GM19328 (cell line): ENCODE data around the gene NFIB.

Source experiments
- ATAC-seq: cut with Tn5 transposase; IDR thresholded peaks from one replicate; pipeline ENCODE4 v1.9.1; 2021; ENCODE audit warnings: mild to moderate bottlenecking, moderate library complexity; ENCODE audit not compliant: unreplicated experiment

The NFIB gene

DNA sequence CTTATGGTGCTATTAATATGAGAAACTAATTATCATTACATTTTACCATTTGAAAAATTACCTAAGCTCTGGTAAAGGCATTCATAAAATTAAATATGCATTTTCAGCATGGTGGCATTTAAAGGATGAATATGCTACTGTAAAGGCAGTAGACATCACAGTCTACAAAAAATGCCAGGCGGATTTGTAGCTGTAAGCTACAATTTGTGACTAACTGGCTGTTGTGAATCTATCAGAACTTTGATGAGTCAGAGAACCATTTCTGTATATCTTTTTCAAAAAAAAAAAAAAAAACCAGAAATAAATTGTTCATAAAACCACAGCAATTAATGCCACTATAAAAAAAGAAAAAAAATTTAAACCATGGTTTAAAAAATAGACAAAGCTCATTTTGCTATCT lies 186.3 kb downstream of the NFIB start:
- no peak for ATAC-seq

DNA sequence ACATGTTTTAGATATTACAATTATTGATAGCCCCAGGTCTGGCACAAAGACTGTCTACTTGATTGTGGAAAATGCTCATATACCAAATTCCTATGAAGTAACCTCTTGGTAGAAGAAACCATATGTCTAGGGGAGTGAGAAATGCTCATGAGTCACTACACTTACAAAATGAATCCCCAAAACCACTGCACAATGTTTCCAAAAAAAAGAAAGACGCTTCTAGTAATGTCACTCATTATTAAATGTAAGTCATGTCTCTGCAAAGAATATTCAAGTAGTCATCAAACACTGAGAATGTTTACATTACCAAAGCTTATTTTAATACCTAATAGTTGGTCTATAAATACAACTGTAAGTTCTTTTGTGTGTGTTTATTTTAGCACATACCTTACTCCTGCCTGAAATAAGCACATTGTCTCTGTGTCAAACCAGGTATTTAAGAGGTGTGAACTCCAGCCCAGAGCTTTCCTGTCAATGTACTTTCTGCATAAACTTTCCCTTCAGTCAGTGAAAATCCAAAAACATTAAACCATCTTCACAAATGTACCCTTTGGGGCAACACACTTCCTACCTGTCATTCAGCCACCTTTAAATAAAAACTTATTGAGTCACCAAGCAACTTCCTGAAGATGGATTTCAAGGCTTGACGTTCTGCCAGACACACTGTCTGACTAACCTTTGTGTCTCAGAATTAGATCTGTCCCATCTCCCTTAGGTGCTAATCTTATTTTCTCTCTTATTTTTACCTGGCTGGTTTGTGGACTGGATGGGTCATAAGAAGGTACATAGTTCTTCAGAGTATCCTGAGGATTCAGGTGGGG lies 194.0 kb downstream of the NFIB start:
- no peak for ATAC-seq

DNA sequence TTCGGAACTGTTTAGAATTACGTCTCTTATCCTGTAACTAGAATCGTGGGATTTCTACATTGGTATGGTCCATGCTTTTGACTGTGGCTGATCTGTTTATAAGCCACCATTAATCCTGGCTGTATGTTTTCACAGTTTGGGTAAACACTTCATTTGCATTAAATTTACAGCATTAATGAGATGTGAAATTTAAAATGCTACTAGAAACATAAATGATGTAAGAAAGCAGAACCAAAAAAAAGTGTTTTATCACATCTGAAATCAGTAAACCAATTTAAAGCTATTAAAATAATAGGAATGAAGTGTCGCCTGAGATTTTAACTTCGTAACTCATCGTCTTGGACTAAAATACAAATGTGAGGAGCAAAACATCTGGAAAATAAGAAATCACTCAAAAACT lies 201.7 kb downstream of the NFIB start:
- ATAC-seq, result no peak

DNA sequence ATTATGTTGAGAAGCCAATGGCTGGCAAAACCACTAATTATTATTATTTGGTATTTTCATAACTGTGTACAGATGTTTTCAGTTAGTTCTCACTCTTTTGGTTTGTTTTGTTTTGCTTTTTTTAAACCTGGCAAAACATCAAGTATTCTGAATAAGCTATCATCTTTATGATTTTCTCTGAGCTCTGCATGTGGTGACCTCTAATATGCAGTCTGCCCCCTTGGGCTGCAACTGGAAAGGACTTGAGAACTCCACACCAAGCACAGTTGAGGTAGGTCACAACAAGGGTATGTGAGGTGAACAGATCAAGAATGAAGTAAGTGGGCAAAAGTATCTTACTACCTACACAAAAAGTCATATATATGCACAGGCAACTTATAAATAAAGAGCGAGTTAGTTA lies 202.2 kb downstream of the NFIB start:
- ATAC-seq, result no peak

DNA sequence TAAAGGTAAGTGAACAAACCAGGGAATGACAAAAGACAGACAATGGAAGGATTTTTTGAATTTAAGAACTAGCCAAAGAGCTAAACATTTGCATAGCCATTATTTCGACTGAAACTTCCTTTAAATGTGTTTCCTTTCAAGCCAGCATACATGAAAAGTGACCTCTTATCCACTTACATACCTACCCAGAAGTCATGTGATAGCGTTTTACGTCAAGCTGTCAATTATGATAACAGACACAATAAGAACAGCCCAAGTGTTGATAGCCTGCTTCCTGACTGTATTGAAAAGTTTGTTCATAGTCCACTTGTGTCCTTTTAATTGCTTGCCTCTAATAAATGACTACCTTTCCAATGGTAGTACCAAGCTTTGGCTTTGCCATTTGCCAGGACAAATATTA lies 206.0 kb downstream of the NFIB start:
- ATAC-seq, result no peak

DNA sequence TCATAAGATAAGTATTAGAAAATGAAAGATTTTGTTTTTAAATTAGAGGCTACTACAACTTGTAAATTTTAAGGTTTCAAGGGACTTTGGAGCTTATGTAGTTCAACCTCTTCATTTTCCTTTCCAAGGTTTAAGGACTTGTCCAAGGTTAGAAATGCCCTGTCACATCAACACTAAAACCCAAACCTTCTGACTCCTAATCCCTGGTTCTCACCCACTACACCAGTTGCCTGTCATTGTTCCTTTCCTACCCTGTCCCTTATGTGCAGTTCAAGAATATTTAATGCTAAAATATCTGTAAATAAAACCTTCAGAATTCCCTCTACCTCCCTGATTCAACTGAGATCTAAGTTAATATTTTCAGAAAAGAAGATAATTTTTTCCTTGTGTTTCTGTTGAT lies 206.4 kb downstream of the NFIB start:
- ATAC-seq, result no peak

DNA sequence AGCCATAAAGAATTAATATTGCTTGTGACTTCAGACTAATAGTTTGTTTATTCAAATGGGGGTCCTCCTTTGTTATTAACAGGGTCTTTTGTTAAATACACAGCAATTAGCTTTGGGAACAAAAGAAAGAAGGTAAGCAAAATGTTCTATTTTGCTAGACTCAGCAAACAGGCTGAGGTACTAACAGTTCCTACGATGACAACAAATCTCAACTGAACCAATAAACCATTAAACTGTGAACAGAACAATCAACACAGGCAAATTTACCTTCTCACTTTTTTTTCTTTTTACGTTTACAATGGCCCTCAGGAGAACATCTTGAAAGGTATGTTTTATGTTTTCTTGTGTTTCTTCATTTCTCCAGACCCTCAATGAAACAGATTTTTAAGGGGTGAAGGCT lies 207.2 kb downstream of the NFIB start:
- no peak for ATAC-seq

DNA sequence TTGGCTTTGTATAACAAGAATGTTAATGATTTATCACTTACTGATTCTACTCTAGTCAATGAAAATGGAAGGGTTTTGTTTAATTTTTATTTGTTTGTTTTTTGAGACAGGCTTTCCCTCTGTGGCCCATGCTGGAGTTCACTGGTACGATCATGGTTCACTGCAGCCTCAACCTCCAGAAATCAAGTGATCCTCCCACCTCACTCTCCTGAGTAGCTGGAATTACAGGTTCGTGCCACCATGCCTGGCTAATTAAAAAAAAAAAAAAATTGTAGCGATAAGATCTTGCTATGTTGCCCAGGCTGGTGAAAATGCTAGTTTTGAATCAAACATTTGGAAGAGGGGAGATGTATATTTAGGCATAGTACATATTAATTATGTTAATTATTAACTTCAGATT lies 209.4 kb downstream of the NFIB start:
- no peak for ATAC-seq

DNA sequence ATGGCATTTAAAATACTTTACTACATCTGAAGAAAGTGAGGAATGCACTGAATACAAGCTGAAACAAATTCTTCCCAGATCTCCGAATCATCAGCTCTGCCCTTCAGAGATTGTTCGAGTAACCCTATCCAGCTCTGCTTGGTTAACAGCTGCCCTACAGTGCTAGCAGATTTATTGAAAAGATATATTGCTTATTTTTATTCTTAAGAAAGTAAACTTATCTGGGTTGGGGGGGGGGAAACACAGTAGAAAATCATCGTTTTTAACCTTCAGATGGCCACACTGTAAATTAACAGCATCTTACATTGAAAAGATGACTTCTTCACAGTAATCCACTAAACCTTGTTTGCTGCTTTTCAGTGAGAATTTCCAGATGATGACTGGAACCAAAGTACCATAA lies 210.8 kb downstream of the NFIB start:
- ATAC-seq, result no peak

DNA sequence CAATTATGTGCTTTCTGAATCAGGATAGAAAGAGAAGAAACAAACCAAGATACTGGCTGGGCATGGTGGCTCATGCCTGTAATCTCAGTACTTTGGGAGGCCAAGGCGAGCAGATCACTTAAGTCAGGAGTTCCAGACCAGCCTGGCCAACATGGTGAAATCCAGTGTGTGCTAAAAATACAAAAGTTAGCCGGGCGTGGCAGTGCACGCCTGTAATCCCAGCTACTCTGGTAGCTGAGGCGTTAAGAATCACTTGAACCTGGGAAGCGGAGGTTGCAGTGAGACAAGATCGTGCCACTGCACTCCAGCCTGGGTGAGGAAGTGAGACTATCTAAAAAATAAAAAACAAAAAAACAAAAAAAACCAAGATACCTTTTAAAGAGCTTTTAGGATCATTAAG lies 214.2 kb downstream of the NFIB start:
- ATAC-seq, result no peak

DNA sequence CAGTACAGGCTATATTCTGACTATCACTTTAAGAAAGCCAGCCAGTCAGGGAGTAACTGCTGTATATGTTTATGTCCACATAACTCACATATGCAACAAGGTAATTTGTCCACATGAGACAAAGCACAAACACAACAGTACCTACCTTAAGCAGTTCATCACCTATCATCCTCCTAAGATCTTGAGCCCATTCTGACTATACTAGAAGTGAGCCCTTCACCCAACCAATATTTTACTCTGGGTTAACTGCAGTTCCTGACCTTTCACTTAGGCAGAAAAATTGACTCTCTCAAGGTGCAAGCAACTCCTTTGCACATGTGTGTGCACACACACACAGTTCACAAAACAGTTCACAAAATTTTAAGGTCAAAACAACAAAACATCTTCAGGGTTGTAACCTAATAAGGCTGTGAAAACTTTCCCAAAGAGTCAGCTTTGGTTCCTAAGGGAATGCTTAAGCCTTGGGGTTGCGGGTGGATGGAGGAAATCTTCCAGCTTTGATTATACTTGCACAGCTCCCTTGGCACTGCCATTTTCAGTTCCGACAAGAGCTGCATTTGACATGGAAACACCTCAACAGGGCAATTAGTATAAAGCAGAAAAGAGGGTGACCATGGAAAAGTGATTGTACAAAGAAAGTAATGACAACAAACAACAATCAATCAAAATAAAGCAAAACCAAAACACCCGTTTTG lies 215.3 kb downstream of the NFIB start:
- ATAC-seq, result no peak

DNA sequence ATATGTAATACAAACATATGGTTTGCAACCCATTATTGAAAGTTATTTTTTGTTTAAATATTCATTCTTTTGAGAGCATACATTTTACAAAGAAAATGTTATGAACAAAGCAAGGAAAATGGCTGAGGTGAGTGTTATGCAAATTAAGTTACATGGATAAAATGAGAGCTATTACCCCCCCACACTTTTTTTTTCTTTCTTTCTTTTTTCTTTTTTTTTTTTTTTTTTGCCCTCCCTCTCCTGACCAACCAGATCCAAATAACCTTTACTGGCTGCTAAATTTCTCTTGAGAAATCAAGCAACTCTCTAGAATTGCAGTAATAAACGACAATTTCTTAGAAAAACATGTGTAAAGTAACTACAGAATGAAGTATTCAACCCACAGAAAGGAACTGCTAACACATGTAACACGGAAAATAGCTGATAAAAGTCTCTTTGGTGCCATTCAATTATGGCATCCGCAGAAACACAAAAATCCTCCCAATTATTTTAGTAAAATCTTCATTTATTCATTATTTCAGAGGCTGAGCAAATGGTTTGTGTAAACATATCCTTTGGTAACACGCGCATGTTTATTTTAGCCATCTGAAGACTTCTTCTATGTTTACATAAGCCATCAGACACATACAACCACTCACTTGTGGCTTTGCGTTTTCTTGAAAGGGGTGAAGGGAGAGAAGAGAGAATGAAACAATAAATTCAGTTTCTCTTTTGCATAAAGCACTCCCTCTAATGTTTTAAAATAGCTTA lies 216.1 kb downstream of the NFIB start:
- no peak for ATAC-seq

DNA sequence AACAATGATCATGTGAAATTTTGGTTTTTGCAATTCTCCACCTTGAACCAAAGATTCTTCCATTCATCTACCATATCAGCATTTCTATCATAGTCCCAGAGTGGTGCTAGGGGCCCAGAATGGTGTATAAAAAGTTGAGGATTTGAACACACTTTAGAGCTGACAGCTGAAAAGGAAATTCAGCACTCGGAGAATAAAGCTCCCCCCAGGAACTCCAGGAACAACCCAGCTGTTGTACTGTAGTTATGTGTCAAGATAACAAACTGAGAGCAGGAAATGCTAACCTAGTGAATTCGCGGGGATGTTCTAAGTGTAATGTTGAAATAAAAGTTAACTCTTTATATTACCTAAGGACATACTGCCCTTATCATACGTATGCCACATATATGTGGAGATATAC lies 216.7 kb downstream of the NFIB start:
- ATAC-seq, result no peak

DNA sequence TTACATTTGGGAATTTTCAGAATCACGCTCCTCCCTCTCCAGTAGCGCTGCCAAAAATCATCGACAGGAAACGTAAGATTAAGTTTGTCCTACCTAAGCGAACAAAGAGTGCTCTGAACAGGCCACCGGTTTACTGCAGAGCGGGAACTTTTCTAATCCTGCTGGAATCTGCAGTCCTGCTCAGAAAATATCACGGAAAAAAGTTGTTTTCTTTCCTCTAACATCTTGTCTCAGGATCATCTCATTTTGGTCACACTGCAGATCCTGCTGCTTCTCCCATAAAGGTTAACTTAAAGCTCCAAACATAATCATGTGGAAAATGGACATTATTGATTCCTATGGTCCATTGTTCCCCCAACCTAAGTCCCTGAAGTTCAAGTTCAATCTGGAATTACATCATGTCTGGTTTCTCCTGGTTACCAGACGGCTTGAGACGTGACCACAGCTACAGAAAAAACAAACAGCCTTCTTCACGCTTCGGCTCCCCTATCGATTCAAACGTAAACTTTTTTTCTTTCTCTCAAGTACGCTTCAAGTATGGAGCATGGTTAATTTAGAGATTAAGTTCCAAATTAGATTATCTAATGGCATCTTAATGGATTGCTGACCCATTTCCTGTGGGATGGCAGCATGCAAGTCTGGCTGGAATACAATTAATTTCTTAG lies 217.6 kb downstream of the NFIB start:
- no peak for ATAC-seq

DNA sequence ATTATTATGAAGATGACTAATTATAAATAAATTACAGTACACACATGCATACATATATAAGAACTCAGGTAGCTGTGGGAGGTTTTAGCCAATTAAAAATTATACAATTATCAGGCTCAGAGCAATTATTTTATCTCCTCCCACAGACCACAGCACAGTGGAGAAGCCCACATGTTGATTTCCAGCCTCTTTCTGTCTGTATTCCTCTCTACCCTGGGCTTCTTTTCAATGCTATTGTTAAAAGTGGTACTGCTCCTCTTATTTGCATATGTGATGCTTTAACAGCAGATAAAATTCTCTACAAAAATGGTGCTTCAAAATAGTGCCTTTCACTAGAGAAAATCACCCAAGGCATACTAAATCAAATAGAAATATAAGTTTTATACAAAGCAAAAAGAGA lies 218.7 kb downstream of the NFIB start:
- no peak for ATAC-seq

DNA sequence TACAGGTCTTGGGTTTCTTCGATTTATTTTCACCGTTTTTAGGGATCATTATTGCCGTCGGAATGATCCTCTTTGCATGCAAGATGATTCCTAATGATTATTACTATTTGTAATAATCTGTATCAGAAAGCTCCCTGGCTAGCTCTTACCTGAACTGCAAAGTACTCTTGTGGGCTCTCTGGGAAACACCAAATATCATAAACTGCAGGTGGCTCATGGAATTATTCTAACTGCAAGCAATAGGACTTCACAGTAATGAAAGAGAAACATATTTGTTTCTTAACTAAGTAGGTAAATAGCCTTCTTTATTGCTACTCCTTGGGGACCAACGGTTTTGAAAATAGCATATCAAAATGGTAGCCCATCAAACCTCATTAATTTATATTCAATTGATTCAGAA lies 219.4 kb downstream of the NFIB start:
- ATAC-seq, result no peak

DNA sequence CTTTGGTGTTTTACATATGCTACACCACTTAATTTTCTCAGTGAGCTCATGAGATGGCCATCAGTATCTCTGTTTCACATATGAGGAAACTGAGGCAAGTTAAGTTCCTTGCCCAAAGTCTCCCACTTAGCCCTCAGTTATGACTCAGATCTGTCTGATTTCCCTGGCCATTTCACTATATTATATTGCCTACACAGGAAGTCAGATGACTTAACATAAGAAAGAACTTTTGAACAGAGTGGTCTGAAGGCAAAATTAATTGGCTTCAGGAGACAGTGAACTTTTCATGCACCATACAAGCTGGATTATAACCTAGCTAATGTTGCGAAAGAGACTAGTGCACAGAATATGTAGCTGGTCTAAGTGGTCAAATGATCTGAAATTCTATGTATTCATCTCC lies 221.6 kb downstream of the NFIB start:
- ATAC-seq, result no peak

DNA sequence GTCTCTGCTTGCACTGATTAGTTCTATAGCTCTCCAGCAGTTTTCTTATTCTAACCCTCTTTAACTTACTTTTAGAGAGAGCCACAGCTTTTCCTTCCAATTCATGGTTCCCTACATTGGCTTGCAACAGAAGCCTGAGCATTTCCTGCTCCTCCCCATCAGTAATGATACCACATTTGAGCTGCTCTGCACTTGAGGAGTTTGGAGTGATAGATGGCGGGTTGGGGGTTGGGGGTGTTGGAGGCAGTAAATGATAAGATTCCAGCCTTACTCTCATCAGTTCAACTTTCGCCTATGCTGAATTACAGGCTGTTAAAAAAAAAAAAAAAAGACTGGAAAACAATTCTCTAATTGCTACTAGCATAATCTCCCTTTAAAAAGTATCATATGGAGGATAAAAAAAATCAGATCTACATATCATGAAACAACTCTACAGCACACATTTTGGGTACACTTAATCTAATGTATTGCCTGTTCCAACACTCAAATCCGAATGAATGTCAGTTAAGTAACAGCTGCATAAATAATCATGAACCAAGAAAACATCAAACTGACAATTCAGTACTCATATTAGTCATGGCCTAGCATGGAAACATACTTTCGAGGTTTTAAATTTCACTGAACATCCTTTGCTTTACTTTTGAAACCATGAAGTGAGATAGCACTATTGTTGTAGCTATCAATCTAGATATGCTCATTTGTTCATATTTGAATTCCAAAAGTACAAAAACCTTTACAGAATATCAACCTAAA lies 224.7 kb downstream of the NFIB start:
- ATAC-seq, result no peak

DNA sequence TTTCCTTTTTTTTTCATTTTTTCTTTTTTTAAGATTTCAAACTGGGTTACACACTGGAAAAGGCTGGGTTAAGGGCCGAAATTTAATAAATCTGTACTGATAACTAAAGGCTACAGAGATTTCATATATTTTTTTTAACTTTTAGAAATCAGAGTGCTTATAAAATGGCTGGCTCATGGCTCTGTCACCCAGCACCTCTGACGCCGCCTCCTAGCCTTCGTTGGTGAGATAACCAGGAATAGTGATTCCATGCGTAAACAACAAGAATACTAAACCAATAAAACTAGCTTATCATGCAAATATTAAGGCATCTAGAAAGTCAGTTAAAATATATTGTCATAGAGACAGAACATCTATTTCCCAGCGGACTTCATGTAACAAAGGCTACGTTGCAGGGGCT lies 226.4 kb downstream of the NFIB start:
- ATAC-seq, result no peak

DNA sequence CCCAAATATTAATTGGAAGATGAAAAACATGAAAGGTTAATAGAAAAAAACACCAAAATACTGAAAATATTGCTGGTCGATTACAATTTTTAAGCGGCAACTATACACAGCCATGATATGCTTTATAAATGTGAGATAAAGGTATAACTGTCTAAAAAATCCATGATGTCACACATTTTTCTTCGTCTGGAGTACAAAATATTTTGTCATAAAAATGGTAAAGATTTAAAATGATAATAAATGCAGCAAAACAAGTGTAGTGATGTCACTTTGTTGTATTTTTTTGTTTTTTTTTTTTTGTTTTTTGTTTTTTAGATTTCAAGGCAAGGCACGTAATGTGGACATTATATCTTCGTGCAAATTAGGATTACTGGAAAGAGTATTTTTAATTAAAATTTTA lies 227.4 kb downstream of the NFIB start:
- no peak for ATAC-seq

DNA sequence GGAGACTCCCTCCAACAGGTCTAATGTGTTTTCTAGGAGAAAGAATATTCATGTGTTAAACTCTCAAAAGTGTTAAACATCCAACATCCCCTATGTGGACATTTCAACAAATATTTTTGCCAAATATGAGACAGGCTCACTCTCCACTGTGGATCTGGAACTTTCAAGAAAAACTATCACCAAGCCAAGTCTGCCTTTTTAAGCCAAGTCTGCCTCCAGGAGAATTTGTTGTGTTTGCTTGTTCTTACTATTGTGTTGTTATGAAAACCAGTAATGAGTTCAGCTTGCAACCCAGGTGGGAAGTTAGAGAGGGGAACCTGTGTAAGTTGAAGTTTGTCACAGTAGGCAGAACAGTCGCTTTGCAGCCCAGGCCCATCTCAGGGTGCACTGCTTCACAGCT lies 228.1 kb downstream of the NFIB start:
- no peak for ATAC-seq
